Stimulated activated CD4-positive, alpha-beta T cell treated with anti-CD3 and anti-CD28 coated beads, Interleukin-1b, Interleukin-23, amount 100 ng/mL, for 1 hour (primary cell): ENCODE measurements around the gene KLHL12.
"Not testable (repeated sequence)": the region's sequence is repeated elsewhere in the genome, so short reads cannot be mapped to it uniquely, and the experiment has no call there.

Source experiments
- DNase-seq, 2 donors: peaks; one replicate each; pipeline ENCODE4 v3.0.0-alpha.2; 2020; ENCODE audit warnings: low read depth in 2 of 2

KLHL12 gene

GRCh38 chr1:202951437-202951836 lies 24.4 kb upstream of the KLHL12 start:
- no peak for DNase-seq

- DNase-seq = no peak
Measured at GRCh38 chr1:202945483-202945882, 18.4 kb upstream of the KLHL12 start.

GRCh38 chr1:202944438-202944921 lies 17.4 kb upstream of the KLHL12 start:
- DNase-seq = no peak

GRCh38 chr1:202942426-202942825 lies 15.4 kb upstream of the KLHL12 start:
- DNase-seq = no peak

GRCh38 chr1:202941372-202941771 lies 14.3 kb upstream of the KLHL12 start:
- DNase-seq = no peak

GRCh38 chr1:202940561-202940960 lies 13.5 kb upstream of the KLHL12 start:
- DNase-seq = no peak

GRCh38 chr1:202938287-202938925 lies 11.4 kb upstream of the KLHL12 start:
- DNase-seq = no peak

GRCh38 chr1:202936409-202936808 lies 9.4 kb upstream of the KLHL12 start:
- not testable (repeated sequence) for DNase-seq

GRCh38 chr1:202935844-202936243 lies 8.8 kb upstream of the KLHL12 start:
- no peak for DNase-seq

GRCh38 chr1:202934755-202935154 lies 7.7 kb upstream of the KLHL12 start:
- no peak for DNase-seq

GRCh38 chr1:202932476-202932875 lies 5.4 kb upstream of the KLHL12 start:
- DNase-seq = no peak

GRCh38 chr1:202923533-202923932 lies 3.5 kb downstream of the KLHL12 start:
- DNase-seq = no peak

GRCh38 chr1:202919615-202920014 lies 7.4 kb downstream of the KLHL12 start:
- no peak for DNase-seq

- no peak for DNase-seq
Measured at GRCh38 chr1:202915146-202915545, 11.9 kb downstream of the KLHL12 start.

GRCh38 chr1:202912476-202912875 lies 14.6 kb downstream of the KLHL12 start:
- not testable (repeated sequence) for DNase-seq

GRCh38 chr1:202909494-202909893 lies 17.5 kb downstream of the KLHL12 start:
- no peak for DNase-seq

GRCh38 chr1:202908998-202909397 lies 18.0 kb downstream of the KLHL12 start:
- no peak for DNase-seq

GRCh38 chr1:202905331-202905730 lies 21.7 kb downstream of the KLHL12 start:
- no peak for DNase-seq

- DNase-seq = not testable (repeated sequence)
Measured at GRCh38 chr1:202903808-202904207, 23.2 kb downstream of the KLHL12 start.

- no peak for DNase-seq
Measured at GRCh38 chr1:202901555-202901954, 25.5 kb downstream of the KLHL12 start.

GRCh38 chr1:202892501-202892900 lies 34.5 kb downstream of the KLHL12 start:
- no peak for DNase-seq

- DNase-seq = no peak
Measured at GRCh38 chr1:202890392-202890791, 36.6 kb downstream of the KLHL12 start.

GRCh38 chr1:202888531-202889360 lies 38.3 kb downstream of the KLHL12 start, which contains the start of gene RABIF:
TSS of gene RABIF (minus strand) at chr1:202889149. CDS start at chr1:202889098, 51 bp downstream.
- peak; percentile 88 to 92 for DNase-seq
